Right lobe of liver (tissue), 6 donors: Measurements from ENCODE around the gene SCUBE1. TPM values are rescaled to one million over a fixed set of nuclear protein-coding genes. Genes with fewer than 3 reads are reported as not detected.

Source experiments
- ATAC-seq, 4 donors: fragments of 200-7000 bp; cut with Tn5 transposase; one replicate each; pipeline ENCODE4 v1.9.1; 2020; ENCODE audit warnings: mild to moderate bottlenecking in 4 of 4, moderate library complexity in 4 of 4
- DNase-seq, 3 donors: peaks; one replicate each; pipeline ENCODE4 v3.0.0-alpha.2; 2020
- H3K27ac ChIP-seq, 3 donors: fragments of 200-600 bp; one replicate each; pipeline ENCODE4 v1.8.0; 2022
- H3K27me3 ChIP-seq, 2 donors: fragments of 200-600 bp; one replicate each; pipeline ENCODE4 v1.8.0; 2022
- H3K36me3 ChIP-seq, 4 donors: fragments of 200-600 bp; sonication (generic) in 1 of 4; one replicate each; pipeline versions ENCODE4 v1.5.1 to v1.8.0; 2017 to 2022; ENCODE audit warnings: control low read depth in 1 of 4
- H3K4me1 ChIP-seq, 4 donors: fragments of 200-600 bp; sonication (generic) in 1 of 4; one replicate each; pipeline versions ENCODE4 v1.5.1 to v1.8.0; 2017 to 2022; ENCODE audit warnings: control low read depth in 1 of 4
- H3K4me3 ChIP-seq, 3 donors: fragments of 200-600 bp; one replicate each; pipeline ENCODE4 v1.8.0; 2022
- H3K9me3 ChIP-seq, 4 donors: fragments of 200-600 bp; sonication (generic) in 1 of 4; one replicate each; pipeline versions ENCODE4 v1.5.1 to v1.8.0; 2017 to 2022; ENCODE audit warnings: control low read depth in 1 of 4
- POLR2A ChIP-seq: fragments of 450-650 bp; IDR thresholded peaks from one replicate; pipeline ENCODE4 v1.6.1; 2017; ENCODE audit warnings: antibody characterized with exemption, mild to moderate bottlenecking
- WGBS: methylation state at CpG from one replicate; pipeline ENCODE4 v1.1.6; 2018; ENCODE audit warnings: low coverage, low lambda C conversion rate; ENCODE audit not compliant: insufficient coverage; ENCODE audit errors: missing lambda C conversion rate; 5-methylcytosine and 5-hydroxymethylcytosine counted together
- intact Hi-C, 2 donors: fragments of 100-400 bp; cut with DNase I; formaldehyde crosslinking; loops; one replicate each; pipeline versions ENCODE4 v1.11.2 to v1.14.1; 2022
- total RNA-seq, 6 experiments: library from RNA; depleted of rRNA in 2 of 6; stranded (reverse); fragments of >200 nt in 2 of 6; fragmentation: NEBNext Ultra II Directional in 3 of 6; extraction: Animal tissue kit (Norgen Biotek cat#: 25700) in 3 of 6; gene quantifications; one replicate each; pipeline versions ENCODE4 v1.1.0 to v1.2.4, GENCODE V29; 2016 to 2023
- TF ChIP-seq, protein P1 (sequence below), 4 donors: fragments of 200-600 bp in 3 of 4; fragments of 450-650 bp in 1 of 4; IDR thresholded peaks; one replicate each; pipeline versions ENCODE4 v1.5.1 to v1.8.0; 2016 to 2022; ENCODE audit warnings: antibody characterized with exemption in 4 of 4, mild to moderate bottlenecking in 2 of 4
- donor health status: DM: no; HTN: yes; CAD: no.
- donor health status: DM: no; HTN: no; CAD: no.
- donor health status: DM: no; HTN: no; CAD: no.
- donor health status: DM: no; HTN: yes; CAD: no.
- donor health status: DM: no; HTN: yes; CAD: no.

SCUBE1 gene
- total RNA-seq, 6 experiments from 2014 or later: 0.73 to 11.7 (median 2.7) TPM

- H3K27me3 ChIP-seq: no peaks in the 10 kb centered on the region
- 63% methylated on average over 1 of the region's 9 CpGs for WGBS
- no peak for ATAC-seq
- TF ChIP-seq POLR2A: no peak
- TF ChIP-seq, protein P1, sequence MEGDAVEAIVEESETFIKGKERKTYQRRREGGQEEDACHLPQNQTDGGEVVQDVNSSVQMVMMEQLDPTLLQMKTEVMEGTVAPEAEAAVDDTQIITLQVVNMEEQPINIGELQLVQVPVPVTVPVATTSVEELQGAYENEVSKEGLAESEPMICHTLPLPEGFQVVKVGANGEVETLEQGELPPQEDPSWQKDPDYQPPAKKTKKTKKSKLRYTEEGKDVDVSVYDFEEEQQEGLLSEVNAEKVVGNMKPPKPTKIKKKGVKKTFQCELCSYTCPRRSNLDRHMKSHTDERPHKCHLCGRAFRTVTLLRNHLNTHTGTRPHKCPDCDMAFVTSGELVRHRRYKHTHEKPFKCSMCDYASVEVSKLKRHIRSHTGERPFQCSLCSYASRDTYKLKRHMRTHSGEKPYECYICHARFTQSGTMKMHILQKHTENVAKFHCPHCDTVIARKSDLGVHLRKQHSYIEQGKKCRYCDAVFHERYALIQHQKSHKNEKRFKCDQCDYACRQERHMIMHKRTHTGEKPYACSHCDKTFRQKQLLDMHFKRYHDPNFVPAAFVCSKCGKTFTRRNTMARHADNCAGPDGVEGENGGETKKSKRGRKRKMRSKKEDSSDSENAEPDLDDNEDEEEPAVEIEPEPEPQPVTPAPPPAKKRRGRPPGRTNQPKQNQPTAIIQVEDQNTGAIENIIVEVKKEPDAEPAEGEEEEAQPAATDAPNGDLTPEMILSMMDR (IDR thresholded peaks at IDR 0.05): no peak
- DNase-seq: no peak
- H3K4me3 ChIP-seq: no peak overlapping the region
- H3K4me1 ChIP-seq: no peaks in the 10 kb centered on the region
- intact Hi-C loops: no loop called here
- H3K9me3 ChIP-seq: no peaks in the 10 kb centered on the region
- no peak overlapping the region for H3K27ac ChIP-seq
- no peaks in the 10 kb centered on the region for H3K36me3 ChIP-seq
Observed at GRCh38 chr22:43317239-43317638, 25.9 kb downstream of the SCUBE1 start.

- TF ChIP-seq, protein P1 (IDR thresholded peaks at IDR 0.05): no peak
- no peak for TF ChIP-seq POLR2A
- Histone ChIP-seq H3K4me3 (no peak overlapping the region), H3K27me3 (no peaks in the 10 kb centered on the region), H3K4me1 (no peaks in the 10 kb centered on the region), H3K36me3 (no peaks in the 10 kb centered on the region), H3K27ac (no peak overlapping the region), H3K9me3 (no peaks in the 10 kb centered on the region)
- DNase-seq (no peak), ATAC-seq (no peak)
- intact Hi-C loops: no loop called here
- 73% methylated on average over 5 of the region's 9 CpGs for WGBS
Observed at GRCh38 chr22:43315687-43316217, 27.4 kb downstream of the SCUBE1 start.

DNA sequence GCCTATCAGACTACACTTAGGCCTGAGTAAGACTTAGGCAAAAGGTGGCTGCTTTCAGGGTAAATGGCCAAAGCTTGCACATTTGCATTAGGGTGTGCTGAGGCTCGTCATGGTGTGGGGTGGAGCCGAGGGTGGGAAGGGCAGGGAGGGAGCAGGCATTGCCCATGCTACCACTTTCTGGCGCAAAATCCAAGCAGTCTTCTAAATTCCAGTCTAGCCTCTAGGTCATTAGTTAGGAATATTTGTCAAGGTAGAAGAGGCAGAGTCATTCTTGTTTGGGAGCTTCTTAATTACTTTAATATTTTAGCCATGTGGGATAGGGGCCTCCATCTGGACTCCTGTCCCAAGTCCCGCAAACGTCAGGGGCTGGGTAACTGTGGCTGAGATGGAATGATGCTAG is 28.6 kb downstream of the SCUBE1 start:
- ATAC-seq: no peak
- no peaks in the 10 kb centered on the region for H3K4me1 ChIP-seq
- WGBS: 93% methylated on average over 3 of the region's 5 CpGs
- DNase-seq: no peak
- intact Hi-C loops: no loop called here
- TF ChIP-seq, protein P1 (IDR thresholded peaks at IDR 0.05): no peak
- no peak for TF ChIP-seq POLR2A
- H3K27ac ChIP-seq: no peak overlapping the region
- no peak overlapping the region for H3K4me3 ChIP-seq
- no peaks in the 10 kb centered on the region for H3K36me3 ChIP-seq
- H3K9me3 ChIP-seq: no peaks in the 10 kb centered on the region
- no peaks in the 10 kb centered on the region for H3K27me3 ChIP-seq

- Histone ChIP-seq H3K36me3 (no peaks in the 10 kb centered on the region), H3K4me3 (no peak overlapping the region), H3K9me3 (no peaks in the 10 kb centered on the region), H3K27me3 (no peaks in the 10 kb centered on the region), H3K27ac (no peak overlapping the region), H3K4me1 (no peaks in the 10 kb centered on the region)
- DNase-seq: peak in 1 of 3 donors; percentile 11
- TF ChIP-seq, protein P1 (IDR thresholded peaks at IDR 0.05): no peak
- no peak for TF ChIP-seq POLR2A
- WGBS: 79% methylated on average over 3 of the region's 7 CpGs
- no peak for ATAC-seq
- intact Hi-C loops: no loop called here
Observed at GRCh38 chr22:43313890-43314474, 29.2 kb downstream of the SCUBE1 start.
